GM06990 (cell line): ENCODE data around the gene TENM3.

ENCODE experiments used
- DNase-seq: peaks from one replicate; pipeline ENCODE4 v3.0.0-alpha.2; 2011; ENCODE audit not compliant: insufficient read length; ENCODE audit errors: extremely low read depth
- H3K27me3 ChIP-seq: replicated peaks from 2 replicates; pipeline ENCODE4 v1.6.0; 2011; ENCODE audit warnings: low read length; ENCODE audit not compliant: control insufficient read depth, insufficient read depth
- H3K36me3 ChIP-seq: 2 replicates; pipeline ENCODE4 v1.5.1; 2011; ENCODE audit warnings: low read length; ENCODE audit not compliant: control insufficient read depth, insufficient read depth
- H3K4me3 ChIP-seq: replicated peaks from 2 replicates; pipeline ENCODE4 v1.5.1; 2011; ENCODE audit warnings: low read depth, mild to moderate bottlenecking, control low read depth, low read length
- CTCF ChIP-seq: IDR thresholded peaks from 2 replicates; pipeline ENCODE4 v1.5.1; 2011; ENCODE audit warnings: low read length, control low read depth, mild to moderate bottlenecking, inconsistent platforms; ENCODE audit not compliant: insufficient read depth, poor library complexity, severe bottlenecking

The TENM3 gene

GRCh38 chr4:182242787-182243186, 415 bp upstream of the TENM3 start:
- Histone ChIP-seq H3K27me3 (no peaks in the 10 kb centered on the region), H3K36me3 (no peaks in the 10 kb centered on the region), H3K4me3 (no peak overlapping the region)
- DNase-seq: no peak
- TF ChIP-seq CTCF: no peak

- H3K36me3 ChIP-seq: no peaks in the 10 kb centered on the region
- no peak overlapping the region for H3K4me3 ChIP-seq
- TF ChIP-seq CTCF: no peak
- H3K27me3 ChIP-seq: no peaks in the 10 kb centered on the region
- no peak for DNase-seq
Measured at GRCh38 chr4:182245041-182245440, 1.8 kb downstream of the TENM3 start.

- no peak for TF ChIP-seq CTCF
- DNase-seq: no peak
- H3K4me3 ChIP-seq: no peak overlapping the region
- no peaks in the 10 kb centered on the region for H3K36me3 ChIP-seq
- H3K27me3 ChIP-seq: no peaks in the 10 kb centered on the region
Measured at GRCh38 chr4:182245541-182246215, 2.5 kb downstream of the TENM3 start.

GRCh38 chr4:182246401-182247205, 3.4 kb downstream of the TENM3 start:
- no peak overlapping the region for H3K4me3 ChIP-seq
- no peaks in the 10 kb centered on the region for H3K36me3 ChIP-seq
- DNase-seq: no peak
- TF ChIP-seq CTCF: no peak
- no peaks in the 10 kb centered on the region for H3K27me3 ChIP-seq

- no peaks in the 10 kb centered on the region for H3K27me3 ChIP-seq
- no peaks in the 10 kb centered on the region for H3K36me3 ChIP-seq
- TF ChIP-seq CTCF: no peak
- no peak overlapping the region for H3K4me3 ChIP-seq
- no peak for DNase-seq
Measured at GRCh38 chr4:182248295-182248694, 5.1 kb downstream of the TENM3 start.
